HFFc6 (cell line): ENCODE data around the gene CTU2. TPM values are rescaled to one million over a fixed set of nuclear protein-coding genes. Genes with fewer than 3 reads are reported as not detected.

ENCODE experiments used
- DNase-seq: peaks from one replicate; pipeline ENCODE4 v3.0.0-alpha.2; 2018
- H3K27ac Mint-ChIP-seq: 2 replicates; pipeline ENCODE4 v1.8.0; 2020; ENCODE audit warnings: mild to moderate bottlenecking, mixed read lengths
- H3K27me3 Mint-ChIP-seq: 2 replicates; pipeline ENCODE4 v1.8.0; 2021; ENCODE audit warnings: mild to moderate bottlenecking, moderate library complexity, mixed read lengths; ENCODE audit not compliant: insufficient read depth
- H3K36me3 Mint-ChIP-seq: 2 replicates; pipeline ENCODE4 v1.8.0; 2021; ENCODE audit warnings: low read depth, mixed read lengths
- H3K4me1 Mint-ChIP-seq: 2 replicates; pipeline ENCODE4 v1.8.0; 2020; ENCODE audit warnings: low read depth, mixed read lengths
- H3K4me3 Mint-ChIP-seq: 2 replicates; pipeline ENCODE4 v1.8.0; 2020; ENCODE audit warnings: mild to moderate bottlenecking, moderate library complexity, mixed read lengths
- H3K9me3 Mint-ChIP-seq: 2 replicates; pipeline ENCODE4 v1.8.0; 2020; ENCODE audit warnings: mild to moderate bottlenecking, mixed read lengths
- total RNA-seq, 6 experiments: library from RNA; stranded (reverse); fragmentation: NEBNext Ultra II Directional; extraction: Animal tissue kit (Norgen Biotek cat#: 25700); gene quantifications; 2 replicates in 1 of 6; 3 replicates in 5 of 6; pipeline ENCODE4 v1.2.3, GENCODE V29; 2021
- TF ChIP-seq, protein P1 (sequence below): fragments of 200-600 bp; sonication (generic); IDR thresholded peaks from 2 replicates; pipeline ENCODE4 v1.5.0; 2021; ENCODE audit warnings: antibody characterized with exemption, mild to moderate bottlenecking

The CTU2 gene
- total RNA-seq, 6 experiments from 2014 or later, result 26.2 to 37.0 (median 33.2) TPM

- Mint-ChIP-seq H3K27ac (no peak overlapping the region), H3K4me3 (no peak overlapping the region), H3K36me3 (peaks cover 4% of the 10 kb centered on the region; the same call in 1 of the 2 replicates), H3K4me1 (no peaks in the 10 kb centered on the region), H3K27me3 (peaks cover 3% of the 10 kb centered on the region; the same call in 1 of the 2 replicates), H3K9me3 (no peaks in the 10 kb centered on the region)
- TF ChIP-seq, protein P1, sequence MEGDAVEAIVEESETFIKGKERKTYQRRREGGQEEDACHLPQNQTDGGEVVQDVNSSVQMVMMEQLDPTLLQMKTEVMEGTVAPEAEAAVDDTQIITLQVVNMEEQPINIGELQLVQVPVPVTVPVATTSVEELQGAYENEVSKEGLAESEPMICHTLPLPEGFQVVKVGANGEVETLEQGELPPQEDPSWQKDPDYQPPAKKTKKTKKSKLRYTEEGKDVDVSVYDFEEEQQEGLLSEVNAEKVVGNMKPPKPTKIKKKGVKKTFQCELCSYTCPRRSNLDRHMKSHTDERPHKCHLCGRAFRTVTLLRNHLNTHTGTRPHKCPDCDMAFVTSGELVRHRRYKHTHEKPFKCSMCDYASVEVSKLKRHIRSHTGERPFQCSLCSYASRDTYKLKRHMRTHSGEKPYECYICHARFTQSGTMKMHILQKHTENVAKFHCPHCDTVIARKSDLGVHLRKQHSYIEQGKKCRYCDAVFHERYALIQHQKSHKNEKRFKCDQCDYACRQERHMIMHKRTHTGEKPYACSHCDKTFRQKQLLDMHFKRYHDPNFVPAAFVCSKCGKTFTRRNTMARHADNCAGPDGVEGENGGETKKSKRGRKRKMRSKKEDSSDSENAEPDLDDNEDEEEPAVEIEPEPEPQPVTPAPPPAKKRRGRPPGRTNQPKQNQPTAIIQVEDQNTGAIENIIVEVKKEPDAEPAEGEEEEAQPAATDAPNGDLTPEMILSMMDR, result no peak
- no peak for DNase-seq
Measured at GRCh38 chr16:88723507-88723887, 17.2 kb downstream of the CTU2 start.

GRCh38 chr16:88723911-88724310 lies 17.6 kb downstream of the CTU2 start:
- no peaks in the 10 kb centered on the region for H3K4me1 Mint-ChIP-seq
- peaks cover 3% of the 10 kb centered on the region; the same call in 1 of the 2 replicates for H3K27me3 Mint-ChIP-seq
- H3K9me3 Mint-ChIP-seq, result no peaks in the 10 kb centered on the region
- no peak for DNase-seq
- H3K4me3 Mint-ChIP-seq, result no peak overlapping the region
- TF ChIP-seq, protein P1, result no peak
- H3K36me3 Mint-ChIP-seq, result peaks cover 4% of the 10 kb centered on the region; the same call in 1 of the 2 replicates
- no peak overlapping the region for H3K27ac Mint-ChIP-seq

DNA sequence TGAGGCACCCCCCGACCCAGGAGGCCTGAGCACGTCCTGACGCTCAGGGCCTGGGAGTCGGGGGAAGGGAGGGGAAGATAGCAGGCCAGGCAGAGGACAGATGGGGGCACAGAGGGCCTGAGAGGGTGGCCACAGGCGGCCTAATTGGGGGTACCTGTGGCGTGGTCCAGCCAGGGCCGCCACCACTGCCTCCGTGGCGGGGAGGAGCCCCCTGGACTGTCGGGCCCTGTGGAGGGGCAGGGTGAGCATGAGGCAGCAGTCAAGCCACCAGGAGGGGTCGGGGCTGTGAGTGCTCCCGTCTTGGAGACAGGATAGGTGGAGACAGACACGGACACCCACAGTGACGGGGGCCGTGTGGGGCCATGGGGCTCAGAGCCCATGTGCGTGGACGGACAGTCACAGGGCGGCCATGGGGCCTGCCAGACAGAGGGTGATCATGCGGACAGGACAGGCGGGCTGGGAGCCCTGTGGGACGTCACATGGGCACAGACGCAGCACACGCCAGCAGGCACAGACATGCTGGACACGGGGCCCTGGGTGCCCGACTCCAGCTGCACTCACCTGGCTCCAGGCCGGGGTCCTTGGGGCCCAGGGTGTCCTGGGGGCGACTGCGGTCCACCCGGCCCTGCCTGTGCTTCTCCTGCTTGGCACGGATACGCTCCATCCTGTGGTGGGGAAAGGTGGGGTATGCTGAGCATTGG lies 18.7 kb downstream of the CTU2 start:
- Mint-ChIP-seq H3K4me3 (no peak overlapping the region), H3K4me1 (no peaks in the 10 kb centered on the region), H3K9me3 (no peaks in the 10 kb centered on the region), H3K27ac (no peak overlapping the region), H3K36me3 (peaks cover 7% of the 10 kb centered on the region; the same call in 1 of the 2 replicates), H3K27me3 (peaks cover 3% of the 10 kb centered on the region; the same call in 1 of the 2 replicates)
- DNase-seq, result no peak
- TF ChIP-seq, protein P1, result no peak

DNA sequence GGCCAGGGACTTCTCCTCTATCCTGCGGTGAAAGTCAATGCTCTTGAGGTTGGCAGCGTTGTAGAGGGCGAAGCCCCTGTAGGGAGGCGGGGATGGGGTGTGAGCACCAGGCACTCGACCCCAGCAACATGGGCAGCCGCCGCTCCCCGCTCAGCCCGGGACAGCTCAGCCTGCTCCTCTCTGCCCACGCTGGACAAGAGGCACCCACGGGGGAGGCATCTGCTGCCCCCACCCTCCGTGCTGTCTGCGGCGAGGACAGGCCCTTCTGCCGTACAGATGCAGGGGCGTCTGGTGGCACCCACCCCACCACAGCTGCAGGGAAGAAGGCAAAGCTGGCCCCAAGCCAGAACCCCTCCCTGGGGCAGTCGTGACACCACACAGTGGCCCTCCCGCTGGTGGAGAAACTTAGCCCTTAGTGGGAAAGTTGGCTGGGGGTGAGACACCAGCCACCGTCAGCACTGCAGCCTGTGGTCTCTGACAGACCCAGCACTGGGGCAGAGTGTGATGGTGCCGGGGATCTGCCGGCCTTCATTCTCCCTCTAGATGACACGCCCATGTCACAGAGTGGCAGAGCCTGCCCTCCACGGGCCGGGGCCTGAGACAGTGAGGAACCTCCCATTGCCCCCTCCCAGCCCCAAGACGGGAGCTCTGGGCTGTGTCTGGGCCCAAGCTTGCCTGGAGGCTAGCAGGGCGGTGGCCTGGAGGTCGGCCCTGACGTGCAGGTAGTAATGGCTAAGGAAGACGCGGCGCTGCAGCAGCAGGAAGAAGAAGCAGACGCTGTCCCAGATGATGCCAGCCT lies 19.5 kb downstream of the CTU2 start:
- no peak overlapping the region for H3K27ac Mint-ChIP-seq
- no peaks in the 10 kb centered on the region for H3K4me1 Mint-ChIP-seq
- H3K36me3 Mint-ChIP-seq, result peaks cover 5% of the 10 kb centered on the region; the same call in 1 of the 2 replicates
- H3K9me3 Mint-ChIP-seq, result no peaks in the 10 kb centered on the region
- no peak for DNase-seq
- no peak overlapping the region for H3K4me3 Mint-ChIP-seq
- TF ChIP-seq, protein P1, result no peak
- 0 out of 2 replicates have a peak, but pooled peaks cover under 1% of the 10 kb centered on the region for H3K27me3 Mint-ChIP-seq

- DNase-seq, result no peak
- H3K36me3 Mint-ChIP-seq, result peaks cover 11% of the 10 kb centered on the region; the same call in 1 of the 2 replicates
- no peak overlapping the region for H3K27ac Mint-ChIP-seq
- H3K4me1 Mint-ChIP-seq, result no peaks in the 10 kb centered on the region
- peaks cover 3% of the 10 kb centered on the region for H3K27me3 Mint-ChIP-seq
- TF ChIP-seq, protein P1, result no peak
- no peaks in the 10 kb centered on the region for H3K9me3 Mint-ChIP-seq
- H3K4me3 Mint-ChIP-seq, result no peak overlapping the region
Measured at GRCh38 chr16:88726408-88726749, 20.1 kb downstream of the CTU2 start.
